Amniotic stem cell (primary cell): ENCODE results near the gene TBX5.

ENCODE experiments used
- DNase-seq: peaks from one replicate; lab custom pipeline; 2025; lab: John Stamatoyannopoulos, UW

TBX5 gene

DNA sequence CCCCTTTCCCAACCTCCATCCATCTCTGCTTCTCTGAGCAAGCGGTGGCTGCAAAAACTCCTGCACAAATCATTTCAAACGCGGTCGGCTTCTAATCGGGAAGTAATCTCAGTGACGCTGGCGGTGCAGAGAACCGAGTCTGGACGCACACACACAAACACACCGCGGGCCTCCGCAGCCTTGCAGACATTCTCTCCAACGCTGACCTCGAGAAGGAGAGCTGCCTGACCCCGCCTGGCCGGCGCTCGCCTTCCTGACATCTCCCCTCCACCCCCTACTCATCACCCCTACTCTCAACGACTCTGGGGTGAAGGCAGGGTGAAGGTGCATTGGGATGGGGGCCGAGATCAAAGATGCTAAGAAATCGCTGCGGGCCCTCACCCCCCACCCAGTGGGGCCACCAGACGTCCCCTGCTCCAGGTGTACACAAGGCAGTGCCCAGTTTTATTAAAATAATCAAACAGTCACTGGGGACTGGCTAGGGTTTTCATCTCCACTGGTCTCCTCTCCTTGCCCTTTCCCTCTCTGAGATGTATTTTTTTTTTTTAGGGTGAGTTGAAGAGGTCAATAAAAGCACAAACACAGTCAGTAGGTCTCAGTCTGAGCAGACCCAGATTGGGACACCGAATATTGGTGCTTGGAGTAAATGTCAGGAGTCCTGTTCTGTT is 506 bp upstream of the TBX5 start:
- no peak for DNase-seq

DNA sequence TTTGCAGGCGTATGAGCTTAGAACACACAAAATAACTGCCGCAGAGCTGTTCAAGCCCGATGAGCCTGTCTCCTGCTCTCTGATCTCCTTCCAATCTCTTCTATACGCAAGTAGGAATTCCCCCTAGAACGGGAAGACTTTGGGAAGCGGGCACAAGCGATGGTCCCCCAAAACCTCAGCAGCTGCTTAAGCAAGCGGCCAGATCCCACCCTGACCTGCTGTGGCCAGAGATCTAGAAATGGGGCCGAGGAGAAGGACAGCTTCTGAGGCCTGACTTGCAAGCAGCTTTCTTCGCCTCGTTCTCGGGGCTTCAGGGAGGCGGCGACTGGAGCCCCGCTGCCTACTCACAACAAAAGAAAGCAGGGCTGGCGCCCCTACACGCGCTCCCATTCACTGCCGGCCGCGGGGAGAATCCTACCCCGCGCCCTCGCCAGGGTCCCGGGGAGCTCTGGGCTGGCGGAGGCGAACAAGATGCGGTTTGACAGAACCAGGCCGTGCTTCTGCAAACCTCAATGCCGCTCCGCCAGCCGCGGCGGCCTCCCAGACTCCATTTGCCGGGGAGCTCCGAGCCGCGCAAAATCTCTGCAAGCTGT is 922 bp downstream of the TBX5 start:
- DNase-seq = no peak

DNA sequence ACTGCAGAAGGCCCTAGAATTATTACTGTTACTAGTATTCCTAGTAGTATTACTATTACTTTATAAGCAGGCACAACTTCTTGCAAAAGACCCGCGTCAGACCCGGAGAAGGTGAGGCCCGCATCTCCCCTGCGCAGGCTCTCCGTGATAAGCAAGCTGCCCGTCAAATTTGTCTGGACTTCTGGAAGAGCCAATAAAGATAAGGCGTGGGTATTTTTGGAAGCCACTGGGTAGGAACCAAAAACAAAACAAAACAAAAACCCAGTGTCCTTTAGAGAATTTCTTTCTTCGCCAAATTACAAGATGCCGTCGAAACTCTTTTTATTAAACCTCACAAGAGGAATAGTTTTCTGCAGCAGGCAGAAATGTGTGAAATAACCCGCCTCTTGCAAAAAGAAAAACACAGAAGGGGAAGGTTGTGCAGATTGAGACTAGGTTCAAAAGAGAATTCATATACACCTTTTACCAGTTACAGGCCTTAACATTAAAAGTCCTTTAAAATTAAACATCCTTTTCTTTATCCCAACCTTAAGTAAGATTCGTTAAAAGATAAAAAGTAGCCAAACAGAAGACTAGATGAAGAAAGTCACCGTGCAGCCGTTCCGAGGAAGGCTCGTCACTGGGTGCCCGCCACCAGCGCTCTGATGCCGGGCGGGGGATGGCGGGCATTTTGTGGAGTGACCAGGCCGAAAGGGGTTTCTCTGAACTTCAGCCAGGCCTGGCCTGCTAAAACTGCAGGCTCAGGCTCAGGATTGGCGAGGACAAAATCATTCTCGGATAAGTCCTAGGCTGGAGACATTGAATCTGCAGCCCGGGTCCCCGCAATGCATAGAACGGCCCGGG is 1.6 kb downstream of the TBX5 start:
- DNase-seq = no peak

DNA sequence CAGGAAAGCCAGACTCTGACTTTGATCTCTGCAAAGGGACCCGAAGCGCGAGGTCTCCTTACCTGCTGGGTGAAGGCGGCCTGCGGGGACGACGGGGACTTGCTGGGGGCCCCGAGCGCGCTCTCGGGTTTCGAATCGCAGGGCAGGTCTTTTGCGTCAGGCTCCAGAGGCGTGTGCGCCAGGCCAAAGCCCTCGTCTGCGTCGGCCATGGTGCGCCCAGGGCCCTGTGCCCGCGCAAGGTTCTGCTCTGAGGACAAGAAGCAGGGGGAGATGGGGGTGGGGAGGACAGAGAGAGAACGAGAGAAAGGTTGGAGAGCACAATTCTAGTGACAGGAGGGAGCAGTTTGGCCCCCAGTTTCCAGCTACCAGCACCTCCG is 2.3 kb downstream of the TBX5 start:
- no peak for DNase-seq

- DNase-seq = no peak
These were observed 2.8 kb downstream of the TBX5 start for GRCh38 chr12:114403011-114403689.

- DNase-seq = no peak
These were observed 3.7 kb downstream of the TBX5 start for GRCh38 chr12:114402084-114402717.

DNA sequence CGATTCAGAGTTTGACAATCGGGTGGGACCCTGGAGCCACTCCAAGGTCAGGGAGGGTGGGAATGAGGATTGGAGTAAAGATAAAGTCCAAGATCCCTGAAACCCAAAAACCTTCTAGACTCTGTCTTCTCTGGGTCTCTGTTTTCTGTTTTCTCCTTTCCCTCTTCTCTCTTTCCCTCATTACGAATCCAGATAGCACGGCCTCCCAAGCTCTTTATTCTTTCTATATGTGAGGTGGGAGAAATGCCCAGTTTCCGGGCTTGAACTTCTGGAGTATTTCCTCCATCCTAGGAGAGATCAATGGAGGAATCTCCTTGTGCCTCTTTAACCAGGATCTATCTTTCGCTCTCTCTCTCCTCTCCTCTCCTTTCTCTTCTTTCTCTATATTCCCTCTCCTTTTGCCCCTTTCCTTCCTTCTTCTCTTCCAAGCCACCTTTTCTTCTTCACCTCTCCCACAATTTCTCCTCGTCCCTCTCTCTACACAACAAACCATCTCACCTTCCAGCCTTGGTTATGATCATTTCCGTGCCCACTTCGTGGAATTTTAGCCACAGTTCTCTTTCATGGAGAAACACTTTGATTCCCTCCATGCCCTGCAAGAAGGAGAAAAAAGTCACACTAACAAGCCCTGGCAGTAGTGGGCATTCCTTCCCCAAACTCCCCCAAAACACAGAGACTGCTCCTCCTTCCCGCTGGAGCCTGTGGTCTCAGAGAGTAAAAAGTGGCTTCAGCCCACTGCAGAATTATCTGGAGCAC is 4.4 kb downstream of the TBX5 start:
- DNase-seq = no peak

GRCh38 chr12:114400925-114401324 is 5.0 kb downstream of the TBX5 start:
- DNase-seq = no peak

- no peak for DNase-seq
These were observed 5.6 kb downstream of the TBX5 start for GRCh38 chr12:114400361-114400811.

DNA sequence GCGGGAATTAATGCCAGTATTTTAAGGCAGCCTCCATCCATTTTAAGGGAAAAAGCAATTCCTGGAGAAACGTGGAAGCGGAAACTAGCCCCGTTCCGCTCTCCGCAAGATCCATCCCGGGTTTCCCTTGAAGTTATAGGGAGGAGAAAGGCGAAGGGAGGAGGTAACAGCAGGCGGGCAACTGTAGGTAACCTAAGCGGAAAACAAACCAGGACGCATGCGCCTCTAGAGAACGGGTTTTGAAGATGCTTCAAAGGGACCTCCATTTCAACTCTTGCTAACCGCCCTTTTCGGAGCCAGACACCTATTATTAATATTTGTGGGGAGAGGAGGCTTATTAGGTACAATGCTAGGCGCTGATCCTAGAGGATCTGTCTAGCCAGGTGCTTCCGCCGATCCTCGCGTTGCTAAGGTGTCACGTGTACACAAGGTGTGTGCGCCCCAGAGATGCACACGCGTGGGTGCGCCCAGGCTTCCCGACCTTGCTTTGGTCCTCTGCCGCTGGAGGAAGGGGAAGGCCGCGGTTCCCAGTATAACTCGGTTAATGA is 6.2 kb downstream of the TBX5 start:
- DNase-seq = no peak

DNA sequence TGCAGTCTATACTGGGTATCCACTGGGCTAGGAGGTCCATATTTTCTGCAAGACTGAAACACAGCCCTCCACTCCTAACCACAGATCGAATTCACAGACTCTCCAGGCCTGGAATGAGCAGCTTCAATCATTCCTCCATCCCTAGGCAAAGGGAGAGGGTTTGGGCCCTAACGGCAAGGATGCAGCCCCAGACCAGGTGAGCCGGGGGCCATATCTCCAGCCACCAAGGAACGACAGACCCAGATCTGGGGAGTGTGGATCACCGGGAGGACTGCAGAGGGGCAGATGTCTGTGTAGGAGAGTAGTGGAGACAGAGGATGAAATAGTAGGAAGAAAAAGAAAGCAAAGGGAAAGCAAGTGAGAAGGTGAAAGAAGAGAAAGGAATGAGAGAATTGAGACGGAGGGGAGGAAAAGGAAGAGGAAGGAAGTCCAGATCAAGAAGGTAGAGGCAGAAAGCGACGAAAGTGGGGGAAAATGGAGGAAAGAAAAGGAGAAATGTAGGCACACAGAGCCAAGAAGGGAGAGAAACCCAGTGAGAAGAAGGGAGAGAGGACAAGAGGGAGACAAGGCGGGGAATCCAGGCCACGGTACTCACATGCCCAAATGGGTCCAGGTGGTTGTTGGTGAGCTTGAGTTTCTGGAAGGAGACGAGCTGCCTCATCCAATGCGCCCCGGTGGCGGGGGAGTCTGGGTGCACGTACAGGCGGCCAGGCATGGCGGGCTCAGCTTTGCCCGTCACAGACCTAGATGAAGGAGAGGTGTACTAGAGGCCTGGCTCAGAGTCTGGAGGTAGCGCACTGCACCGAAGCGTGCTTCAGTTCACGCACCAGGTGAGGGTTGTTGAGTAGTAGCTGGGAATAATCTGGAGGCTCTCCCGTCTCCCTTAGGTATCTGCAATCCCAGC is 7.7 kb downstream of the TBX5 start:
- no peak for DNase-seq

DNA sequence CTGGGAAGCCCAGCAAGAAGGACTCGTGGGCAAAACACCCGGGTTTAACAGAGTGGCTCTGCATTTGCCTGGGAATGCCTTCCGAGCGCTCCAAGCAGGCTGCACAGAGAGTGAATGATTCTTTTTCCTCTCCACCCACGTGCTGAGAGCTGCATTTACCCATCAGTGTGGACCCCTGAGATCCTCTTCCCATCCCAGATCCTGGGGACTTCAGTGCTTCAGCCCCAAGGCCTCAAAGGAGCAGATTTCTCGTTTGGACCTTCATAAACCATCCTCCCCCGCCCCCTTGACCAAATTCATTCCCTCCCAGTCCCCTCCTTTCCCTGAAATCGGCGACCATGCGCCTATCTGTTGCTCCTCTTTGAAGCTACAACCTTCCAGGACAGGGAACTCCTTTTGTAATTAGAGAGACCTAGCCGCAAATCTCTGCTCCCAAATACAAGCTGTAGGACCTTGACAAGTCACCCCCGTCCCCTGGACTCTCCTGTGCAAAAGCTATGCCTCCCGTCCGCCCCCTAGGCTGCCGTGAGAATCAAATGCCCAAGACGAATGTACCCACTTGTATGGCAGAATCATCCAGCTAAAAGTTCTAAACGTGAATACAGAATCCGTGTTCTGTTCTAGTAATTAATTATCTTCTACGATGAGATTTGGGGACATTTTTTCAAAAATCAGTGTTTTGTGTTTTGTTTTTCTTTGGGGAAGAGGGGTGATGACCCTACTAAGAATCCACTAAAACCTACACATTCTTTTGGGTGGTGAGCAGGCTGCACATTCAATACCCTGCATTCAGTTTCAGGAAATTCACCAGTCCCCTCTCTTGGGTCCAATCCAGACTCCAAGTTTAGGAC is 8.8 kb downstream of the TBX5 start:
- no peak for DNase-seq

- DNase-seq = no peak
These were observed 9.6 kb downstream of the TBX5 start for GRCh38 chr12:114396153-114396868.

DNA sequence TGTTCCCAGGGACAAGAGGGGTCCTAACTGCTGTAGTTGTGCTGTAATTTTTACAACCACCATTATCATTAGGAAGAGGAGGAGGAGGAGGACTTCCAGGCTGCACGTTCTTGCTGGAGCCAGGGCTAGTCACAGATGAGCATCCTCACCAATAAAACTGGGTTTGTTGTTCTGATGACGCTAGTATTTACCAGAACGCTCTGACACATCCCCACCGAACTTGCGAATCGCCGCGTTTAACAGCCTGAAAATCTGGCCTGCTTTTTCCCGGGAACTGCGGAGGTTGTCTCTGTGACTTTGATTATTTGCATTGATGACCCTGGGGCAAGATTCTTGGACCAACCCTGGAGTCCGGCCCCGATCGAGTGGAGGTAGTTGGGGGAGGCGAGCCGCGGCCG is 10.2 kb downstream of the TBX5 start:
- no peak for DNase-seq

DNA sequence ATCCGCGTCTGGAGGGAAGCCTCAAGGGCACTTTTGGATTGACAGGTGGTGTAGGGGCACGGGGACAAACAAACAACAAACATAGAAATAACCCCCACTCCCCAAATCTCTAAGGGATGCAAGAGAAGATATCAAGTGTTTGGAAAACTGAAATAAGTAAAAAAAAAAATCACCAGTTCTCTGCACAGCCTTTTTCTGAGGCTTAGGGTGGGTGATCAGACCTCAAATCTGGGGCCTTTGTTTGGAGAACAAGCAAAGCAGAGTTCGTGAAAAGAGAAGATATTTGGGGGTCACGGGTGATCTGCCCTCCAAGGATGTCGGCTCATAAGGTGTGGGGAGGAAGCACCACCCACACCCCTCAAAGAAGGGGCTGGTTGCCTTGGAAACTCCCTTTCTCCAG is 10.7 kb downstream of the TBX5 start:
- DNase-seq = no peak

- no peak for DNase-seq
These were observed 12.4 kb downstream of the TBX5 start for GRCh38 chr12:114393569-114393968.

GRCh38 chr12:114392909-114393308 is 13.0 kb downstream of the TBX5 start:
- no peak for DNase-seq

DNA sequence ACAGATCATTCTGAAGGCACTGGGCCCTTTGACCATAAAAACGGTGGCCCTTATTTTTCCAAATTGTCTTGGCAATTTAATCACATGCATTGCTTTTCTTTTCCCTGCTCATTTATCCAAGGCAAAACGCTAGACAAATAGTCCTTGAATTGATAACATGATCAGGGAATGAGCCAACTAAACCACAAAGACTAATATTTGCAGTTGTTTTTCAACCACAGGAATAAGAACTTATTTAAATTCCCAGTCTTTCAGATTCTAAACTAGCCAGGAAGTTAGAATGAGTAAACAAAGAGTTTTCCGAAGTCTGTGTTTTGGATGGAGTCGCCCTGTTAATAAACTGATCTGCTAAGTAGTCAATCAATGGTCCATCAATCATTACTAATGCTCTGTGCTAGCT is 14.9 kb downstream of the TBX5 start:
- DNase-seq = no peak
